ENCODE data around the gene PLCXD3. TPM values are rescaled to one million over a fixed set of nuclear protein-coding genes. Genes with fewer than 3 reads are reported as not detected.

PLCXD3 gene
- polyA plus RNA-seq, 1 donor (not counting 4 experiments of a cell fraction or from before 2014, with no cell fraction given), result not detected

GRCh38 chr5:41542183-41542582, 31.8 kb upstream of the PLCXD3 start:
- Histone ChIP-seq H3K4me3 (ENCODE audit: control insufficient read depth in 2 of 3, extremely low read depth in 1 of 3, insufficient read depth in 2 of 3, low read depth in 1 of 3, low read length in 3 of 3) (no peak overlapping the region), H3K9me3 (ENCODE audit: control insufficient read depth, low read depth, low read length) (no peaks in the 10 kb centered on the region), H3K36me3 (ENCODE audit: control insufficient read depth in 2 of 2, extremely low read depth in 1 of 2, insufficient read depth in 2 of 2, low read length in 2 of 2) (no peaks in the 10 kb centered on the region), H4K20me1 (ENCODE audit: control insufficient read depth, extremely low read depth, insufficient read depth, low read length) (no peaks in the 10 kb centered on the region), H3K27me3 (ENCODE audit: control insufficient read depth, extremely low read depth, insufficient read depth, low read length) (no peaks in the 10 kb centered on the region), H3K9me1 (ENCODE audit: control insufficient read depth, extremely low read depth, insufficient read depth, low read length) (no peaks in the 10 kb centered on the region), H3K9ac (ENCODE audit: control insufficient read depth, extremely low read depth, insufficient read depth, low read length) (no peak overlapping the region), H3K27ac (ENCODE audit: control insufficient read depth, insufficient read depth, low read length) (no peak overlapping the region), H3K4me2 (ENCODE audit: control insufficient read depth, extremely low read depth, insufficient read depth, low read depth, low read length) (no peak overlapping the region), H3K4me1 (ENCODE audit: control insufficient read depth, extremely low read depth, insufficient read depth, low read length) (no peaks in the 10 kb centered on the region), H2AFZ (ENCODE audit: control insufficient read depth, low read length) (no peak overlapping the region), H3K79me2 (ENCODE audit: control insufficient read depth, insufficient read depth, low read length) (no peaks in the 10 kb centered on the region)
- dilution Hi-C loops (cut with MboI; ENCODE audit: extremely low pct_ligation_motif_present, low sequenced_read_pairs), result no loop called here
- no peak for DNase-seq (ENCODE audit: low read depth, low spot score)
- TF ChIP-seq EZH2 (IDR thresholded peaks at IDR 0.05; ENCODE audit: low read length), result no peak
- FAIRE-seq, result no peak

GRCh38 chr5:41539454-41539853, 29.1 kb upstream of the PLCXD3 start:
- dilution Hi-C loops (cut with MboI; ENCODE audit: extremely low pct_ligation_motif_present, low sequenced_read_pairs), result no loop called here
- H3K27ac ChIP-seq (ENCODE audit: control insufficient read depth, insufficient read depth, low read length), result no peak overlapping the region
- H3K9me1 ChIP-seq (ENCODE audit: control insufficient read depth, extremely low read depth, insufficient read depth, low read length), result no peaks in the 10 kb centered on the region
- no peaks in the 10 kb centered on the region for H3K4me1 ChIP-seq (ENCODE audit: control insufficient read depth, extremely low read depth, insufficient read depth, low read length)
- no peaks in the 10 kb centered on the region for H4K20me1 ChIP-seq (ENCODE audit: control insufficient read depth, extremely low read depth, insufficient read depth, low read length)
- DNase-seq (ENCODE audit: low read depth, low spot score) (no peak), FAIRE-seq (no peak)
- no peaks in the 10 kb centered on the region for H3K9me3 ChIP-seq (ENCODE audit: control insufficient read depth, low read depth, low read length)
- no peaks in the 10 kb centered on the region for H3K27me3 ChIP-seq (ENCODE audit: control insufficient read depth, extremely low read depth, insufficient read depth, low read length)
- H3K9ac ChIP-seq (ENCODE audit: control insufficient read depth, extremely low read depth, insufficient read depth, low read length), result no peak overlapping the region
- TF ChIP-seq CTCF (optimal IDR thresholded peaks at IDR 0.05 in 1 of 3, IDR thresholded peaks at IDR 0.05 in 1 of 3, conservative IDR thresholded peaks at IDR 0.05 in 1 of 3; ENCODE audit: extremely low read depth in 1 of 3, insufficient read depth in 2 of 3, low read length in 3 of 3) (no peak), EZH2 (IDR thresholded peaks at IDR 0.05; ENCODE audit: low read length) (no peak)
- no peaks in the 10 kb centered on the region for H3K79me2 ChIP-seq (ENCODE audit: control insufficient read depth, insufficient read depth, low read length)
- H3K4me2 ChIP-seq (ENCODE audit: control insufficient read depth, extremely low read depth, insufficient read depth, low read depth, low read length), result no peak overlapping the region
- H3K36me3 ChIP-seq (ENCODE audit: control insufficient read depth in 2 of 2, extremely low read depth in 1 of 2, insufficient read depth in 2 of 2, low read length in 2 of 2), result no peaks in the 10 kb centered on the region
- no peak overlapping the region for H3K4me3 ChIP-seq (ENCODE audit: control insufficient read depth in 2 of 3, extremely low read depth in 1 of 3, insufficient read depth in 2 of 3, low read depth in 1 of 3, low read length in 3 of 3)
- H2AFZ ChIP-seq (ENCODE audit: control insufficient read depth, low read length), result no peak overlapping the region

GRCh38 chr5:41537581-41537980, 27.2 kb upstream of the PLCXD3 start:
- H3K9me1 ChIP-seq (ENCODE audit: control insufficient read depth, extremely low read depth, insufficient read depth, low read length), result no peaks in the 10 kb centered on the region
- no peaks in the 10 kb centered on the region for H3K79me2 ChIP-seq (ENCODE audit: control insufficient read depth, insufficient read depth, low read length)
- no peaks in the 10 kb centered on the region for H3K27me3 ChIP-seq (ENCODE audit: control insufficient read depth, extremely low read depth, insufficient read depth, low read length)
- H3K4me1 ChIP-seq (ENCODE audit: control insufficient read depth, extremely low read depth, insufficient read depth, low read length), result no peaks in the 10 kb centered on the region
- no peak for FAIRE-seq
- no peak for DNase-seq (ENCODE audit: low read depth, low spot score)
- H2AFZ ChIP-seq (ENCODE audit: control insufficient read depth, low read length), result no peak overlapping the region
- no peaks in the 10 kb centered on the region for H3K9me3 ChIP-seq (ENCODE audit: control insufficient read depth, low read depth, low read length)
- no peak overlapping the region for H3K4me2 ChIP-seq (ENCODE audit: control insufficient read depth, extremely low read depth, insufficient read depth, low read depth, low read length)
- no peaks in the 10 kb centered on the region for H3K36me3 ChIP-seq (ENCODE audit: control insufficient read depth in 2 of 2, extremely low read depth in 1 of 2, insufficient read depth in 2 of 2, low read length in 2 of 2)
- TF ChIP-seq CTCF (optimal IDR thresholded peaks at IDR 0.05 in 1 of 3, IDR thresholded peaks at IDR 0.05 in 1 of 3, conservative IDR thresholded peaks at IDR 0.05 in 1 of 3; ENCODE audit: extremely low read depth in 1 of 3, insufficient read depth in 2 of 3, low read length in 3 of 3) (no peak), EZH2 (IDR thresholded peaks at IDR 0.05; ENCODE audit: low read length) (no peak)
- no peak overlapping the region for H3K27ac ChIP-seq (ENCODE audit: control insufficient read depth, insufficient read depth, low read length)
- no peaks in the 10 kb centered on the region for H4K20me1 ChIP-seq (ENCODE audit: control insufficient read depth, extremely low read depth, insufficient read depth, low read length)
- no peak overlapping the region for H3K4me3 ChIP-seq (ENCODE audit: control insufficient read depth in 2 of 3, extremely low read depth in 1 of 3, insufficient read depth in 2 of 3, low read depth in 1 of 3, low read length in 3 of 3)
- dilution Hi-C loops (cut with MboI; ENCODE audit: extremely low pct_ligation_motif_present, low sequenced_read_pairs), result no loop called here
- no peak overlapping the region for H3K9ac ChIP-seq (ENCODE audit: control insufficient read depth, extremely low read depth, insufficient read depth, low read length)
